ENCODE measurements around the gene UCK2.

DNA sequence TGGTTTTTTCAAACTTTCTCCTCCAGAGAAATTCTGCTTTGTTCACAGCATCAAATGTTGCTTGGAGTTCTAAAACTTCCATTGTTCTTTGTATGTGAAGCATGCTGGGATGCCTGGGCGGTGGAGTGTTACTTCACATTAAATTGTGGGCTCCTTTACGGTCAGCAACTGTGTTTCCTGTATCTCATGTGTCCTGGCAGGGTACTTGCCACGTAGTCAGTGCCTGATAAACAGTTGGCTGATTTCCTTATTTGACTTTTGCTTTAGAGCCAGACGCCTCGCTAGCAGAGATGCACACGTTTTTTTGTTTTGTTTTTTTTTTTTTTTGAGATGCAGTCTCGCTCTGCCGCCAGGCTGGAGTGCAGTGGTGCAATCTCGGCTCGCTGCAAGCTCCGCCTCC is 96.7 kb downstream of the UCK2 start:
- no peak for TF ChIP-seq CREB1 (IDR thresholded peaks at IDR 0.05; ENCODE audit: low read depth)
- TF ChIP-seq YY1 (IDR thresholded peaks at IDR 0.05; ENCODE audit: low read depth): no peak
- TF ChIP-seq REST (IDR thresholded peaks at IDR 0.05; ENCODE audit: low read depth): no peak
- TF ChIP-seq TEAD4 (IDR thresholded peaks at IDR 0.05): no peak
- TF ChIP-seq MAX (IDR thresholded peaks at IDR 0.05): no peak
- no peak for TF ChIP-seq RAD21 (IDR thresholded peaks at IDR 0.05; ENCODE audit: low read depth)
- TF ChIP-seq NFIC (IDR thresholded peaks at IDR 0.05): no peak
- no peak for TF ChIP-seq EP300 (IDR thresholded peaks at IDR 0.05; ENCODE audit: borderline replicate concordance)
- no peak for TF ChIP-seq ZBTB7A (IDR thresholded peaks at IDR 0.05; ENCODE audit: low read depth)
- TF ChIP-seq EGR1 (IDR thresholded peaks at IDR 0.05): no peak
- no peak for TF ChIP-seq USF1 (IDR thresholded peaks at IDR 0.05)
- TF ChIP-seq FOXM1 (IDR thresholded peaks at IDR 0.05; ENCODE audit: borderline replicate concordance, low read depth): no peak
